PC-3 (cell line): ENCODE data around the gene MVB12B. TPM values are rescaled to one million over a fixed set of nuclear protein-coding genes. Genes with fewer than 3 reads are reported as not detected.

Experiments
- ATAC-seq: fragments of 200-7000 bp; cut with Tn5 transposase; 2 replicates; pipeline ENCODE4 v1.9.1; 2020; ENCODE audit warnings: mild to moderate bottlenecking, moderate library complexity
- BruUV-seq: library from RNA; stranded (reverse); fragments of 400-500 nt; replicated peaks from 2 replicates; lab custom pipeline; 2021; lab: Mats Ljungman, UMichigan
- CTCF ChIA-PET: fragments of 300-600 bp; sonication (Branson Sonifier 250); formaldehyde crosslinking; loops from one replicate; lab custom pipeline; 2022; ENCODE audit warnings: antibody characterized with exemption; lab: Charles Lee
- POLR2A ChIA-PET: fragments of 300-600 bp; sonication (Branson Sonifier 250); formaldehyde crosslinking; loops from one replicate; lab custom pipeline; 2022; ENCODE audit warnings: antibody characterized with exemption; ENCODE audit not compliant: unreplicated experiment; lab: Charles Lee
- DNase-seq: peaks from one replicate; pipeline ENCODE4 v3.0.0-alpha.2; 2015
- H2AFZ ChIP-seq: fragments of 300-600 bp; sonication (generic); 2 replicates; pipeline ENCODE4 v1.6.0; 2016; ENCODE audit warnings: antibody characterized with exemption, low read length
- H3F3A ChIP-seq: fragments of 300-600 bp; sonication (generic); one replicate; pipeline ENCODE4 v1.6.0; 2017; ENCODE audit warnings: antibody characterized with exemption, low read length, control low read depth, mild to moderate bottlenecking; ENCODE audit not compliant: unreplicated experiment
- H3K27ac ChIP-seq: fragments of 300-600 bp; sonication (generic); 2 replicates; pipeline ENCODE4 v1.5.1; 2016; ENCODE audit warnings: mild to moderate bottlenecking, low read length
- H3K27me3 ChIP-seq: fragments of 300-600 bp; sonication (generic); 2 replicates; pipeline ENCODE4 v1.6.1; 2016; ENCODE audit warnings: low read length, mixed read lengths
- H3K36me3 ChIP-seq: fragments of 300-600 bp; sonication (generic); 2 replicates; pipeline ENCODE4 v1.6.1; 2016; ENCODE audit warnings: low read depth, mixed run types, low read length, mixed read lengths
- H3K4me1 ChIP-seq: fragments of 300-600 bp; sonication (generic); 2 replicates; pipeline ENCODE4 v1.5.1; 2016; ENCODE audit warnings: low read length; ENCODE audit not compliant: insufficient read depth
- H3K4me2 ChIP-seq: fragments of 300-600 bp; sonication (generic); 2 replicates; pipeline ENCODE4 v1.6.0; 2016; ENCODE audit warnings: low read length
- H3K4me3 ChIP-seq: fragments of 300-600 bp; sonication (generic); 2 replicates; pipeline ENCODE4 v1.5.1; 2016; ENCODE audit warnings: mild to moderate bottlenecking, low read length, mixed read lengths
- H3K79me2 ChIP-seq: fragments of 300-600 bp; sonication (generic); 2 replicates; pipeline ENCODE4 v1.6.1; 2017; ENCODE audit warnings: low read length, mixed read lengths
- H3K9ac ChIP-seq: fragments of 300-600 bp; sonication (generic); 2 replicates; pipeline ENCODE4 v1.6.0; 2016; ENCODE audit warnings: mild to moderate bottlenecking, low read length
- H3K9me2 ChIP-seq: fragments of 300-600 bp; sonication (generic); replicated peaks from 2 replicates; pipeline ENCODE4 v1.6.1; 2016; ENCODE audit warnings: mixed run types, low read length, mixed read lengths
- H3K9me3 ChIP-seq: fragments of 300-600 bp; sonication (generic); 2 replicates; pipeline ENCODE4 v1.6.1; 2016; ENCODE audit warnings: low read length, mixed read lengths
- H4K20me1 ChIP-seq: fragments of 300-600 bp; sonication (generic); 2 replicates; pipeline ENCODE4 v1.6.1; 2016; ENCODE audit warnings: low read length, mixed read lengths
- CTCF ChIP-seq: fragments of 300-600 bp; sonication (generic); conservative IDR thresholded peaks from 2 replicates; pipeline ENCODE4 v1.5.1; 2017; ENCODE audit warnings: antibody characterized with exemption, low read depth, mild to moderate bottlenecking, low read length
- EZH2 ChIP-seq: fragments of 300-600 bp; sonication (generic); IDR thresholded peaks from one replicate; pipeline ENCODE4 v1.6.1; 2017; ENCODE audit warnings: antibody characterized with exemption, mild to moderate bottlenecking, low read length; ENCODE audit not compliant: unreplicated experiment
- EZH2phosphoT487 ChIP-seq: fragments of 300-600 bp; sonication (generic); IDR thresholded peaks from 2 replicates; pipeline ENCODE4 v1.6.1; 2018; ENCODE audit warnings: mild to moderate bottlenecking, antibody characterized with exemption, low read length, borderline replicate concordance
- intact Hi-C: fragments of 100-400 bp; cut with micrococcal nuclease; formaldehyde crosslinking; loops from 2 replicates; pipeline ENCODE4 v1.9.0; 2023
- total RNA-seq: library from RNA; depleted of rRNA; stranded (reverse); fragments of >200 nt; gene quantifications from 2 replicates; pipeline ENCODE4 v1.2.3, GENCODE V29; 2014

The MVB12B gene
- total RNA-seq, 1 experiment from 2014 or later, result 7.2 TPM

- no peak overlapping the region for H3K4me3 ChIP-seq
- TF ChIP-seq CTCF, result no peak
- TF ChIP-seq EZH2phosphoT487, result no peak
- TF ChIP-seq EZH2, result no peak
- no peak for ATAC-seq
- H3K4me1 ChIP-seq, result peaks cover 13% of the 10 kb centered on the region
- H3K9ac ChIP-seq, result no peak overlapping the region
- no TSS peak for BruUV-seq
- H3K4me2 ChIP-seq, result no peak overlapping the region
- POLR2A ChIA-PET, result no interaction called here
- no peaks in the 10 kb centered on the region for H3K9me2 ChIP-seq
- intact Hi-C loops, result no loop called here
- no peaks in the 10 kb centered on the region for H3F3A ChIP-seq
- peaks cover 40% of the 10 kb centered on the region for H3K27me3 ChIP-seq
- H3K79me2 ChIP-seq, result no peaks in the 10 kb centered on the region
- CTCF ChIA-PET, result no interaction called here
- H2AFZ ChIP-seq, result no peak overlapping the region
- no peaks in the 10 kb centered on the region for H3K36me3 ChIP-seq
- DNase-seq, result no peak
- H3K9me3 ChIP-seq, result no peaks in the 10 kb centered on the region
- no peak overlapping the region for H3K27ac ChIP-seq
- no peaks in the 10 kb centered on the region for H4K20me1 ChIP-seq
These were observed 194.9 kb downstream of the MVB12B start for GRCh38 chr9:126521551-126521950.

GRCh38 chr9:126521976-126522590, 195.5 kb downstream of the MVB12B start:
- no TSS peak for BruUV-seq
- CTCF ChIA-PET, result no interaction called here
- Histone ChIP-seq H2AFZ (no peak overlapping the region), H3F3A (no peaks in the 10 kb centered on the region), H3K27ac (no peak overlapping the region), H3K4me2 (no peak overlapping the region), H3K4me3 (no peak overlapping the region), H3K36me3 (no peaks in the 10 kb centered on the region), H3K9ac (no peak overlapping the region), H3K4me1 (peaks cover 10% of the 10 kb centered on the region), H4K20me1 (no peaks in the 10 kb centered on the region), H3K27me3 (peaks cover 40% of the 10 kb centered on the region), H3K9me3 (no peaks in the 10 kb centered on the region), H3K79me2 (no peaks in the 10 kb centered on the region), H3K9me2 (no peaks in the 10 kb centered on the region)
- TF ChIP-seq EZH2 (no peak), EZH2phosphoT487 (no peak), CTCF (no peak)
- no peak for DNase-seq
- intact Hi-C loops, result no loop called here
- ATAC-seq, result no peak
- POLR2A ChIA-PET, result no interaction called here

- Histone ChIP-seq H2AFZ (no peak overlapping the region), H3K4me2 (no peak overlapping the region), H3F3A (no peaks in the 10 kb centered on the region), H3K79me2 (no peaks in the 10 kb centered on the region), H4K20me1 (no peaks in the 10 kb centered on the region), H3K27me3 (peaks cover 35% of the 10 kb centered on the region), H3K9me3 (no peaks in the 10 kb centered on the region), H3K27ac (no peak overlapping the region), H3K9me2 (no peaks in the 10 kb centered on the region), H3K4me3 (no peak overlapping the region), H3K4me1 (peaks cover 4% of the 10 kb centered on the region), H3K36me3 (no peaks in the 10 kb centered on the region), H3K9ac (no peak overlapping the region)
- ATAC-seq (no peak), DNase-seq (no peak)
- POLR2A ChIA-PET, result no interaction called here
- intact Hi-C loops, result no loop called here
- TF ChIP-seq EZH2phosphoT487 (no peak), CTCF (no peak), EZH2 (no peak)
- CTCF ChIA-PET, result no interaction called here
- no TSS peak for BruUV-seq
These were observed 196.2 kb downstream of the MVB12B start for GRCh38 chr9:126522612-126523356.
